LNCAP (cell line): ENCODE measurements around the gene UBN1.

ENCODE experiments used
- CTCF ChIP-seq: fragments of 450-650 bp; IDR thresholded peaks from 2 replicates; pipeline ENCODE4 v1.5.1; 2017; ENCODE audit warnings: mild to moderate bottlenecking

The UBN1 gene

GRCh38 chr16:4873091-4873490 lies 25.8 kb downstream of the UBN1 start:
- TF ChIP-seq CTCF: no peak

GRCh38 chr16:4874666-4875065 lies 27.4 kb downstream of the UBN1 start:
- TF ChIP-seq CTCF: no peak

- TF ChIP-seq CTCF: no peak
These were observed 29.5 kb downstream of the UBN1 start for GRCh38 chr16:4876646-4877379.

GRCh38 chr16:4877380-4877685 lies 30.1 kb downstream of the UBN1 start:
- no peak for TF ChIP-seq CTCF

- TF ChIP-seq CTCF: no peak
These were observed 31.8 kb downstream of the UBN1 start for GRCh38 chr16:4879049-4879448.

GRCh38 chr16:4880006-4880580 lies 32.8 kb downstream of the UBN1 start:
- no peak for TF ChIP-seq CTCF

GRCh38 chr16:4882000-4882632 lies 34.8 kb downstream of the UBN1 start:
- TF ChIP-seq CTCF: no peak
